ENCODE results near the gene ADK.
"Not testable (repeated sequence)": the region's sequence is repeated elsewhere in the genome, so short reads cannot be mapped to it uniquely, and the experiment has no call there.

The ADK gene

DNA sequence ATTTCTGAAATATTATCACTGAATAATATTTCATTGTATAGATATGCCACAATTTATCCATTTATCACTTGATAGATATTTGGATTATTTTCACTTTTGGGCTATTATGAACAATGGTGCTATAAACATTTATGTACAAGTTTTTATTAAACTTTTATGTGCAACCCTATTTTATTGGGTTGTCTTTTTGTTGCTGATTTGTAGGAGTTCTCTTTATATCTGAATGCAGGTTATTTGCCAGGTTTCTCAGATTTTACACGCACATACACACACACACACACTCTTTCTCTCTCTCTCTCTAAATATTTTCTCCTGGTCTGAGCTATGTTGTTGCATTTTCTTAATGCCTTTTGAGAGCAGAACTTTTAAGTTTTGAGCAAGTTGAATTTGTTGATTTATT, 36.2 kb downstream of the ADK start:
- DNase-seq (ENCODE audit: low spot score) = no peak

DNA sequence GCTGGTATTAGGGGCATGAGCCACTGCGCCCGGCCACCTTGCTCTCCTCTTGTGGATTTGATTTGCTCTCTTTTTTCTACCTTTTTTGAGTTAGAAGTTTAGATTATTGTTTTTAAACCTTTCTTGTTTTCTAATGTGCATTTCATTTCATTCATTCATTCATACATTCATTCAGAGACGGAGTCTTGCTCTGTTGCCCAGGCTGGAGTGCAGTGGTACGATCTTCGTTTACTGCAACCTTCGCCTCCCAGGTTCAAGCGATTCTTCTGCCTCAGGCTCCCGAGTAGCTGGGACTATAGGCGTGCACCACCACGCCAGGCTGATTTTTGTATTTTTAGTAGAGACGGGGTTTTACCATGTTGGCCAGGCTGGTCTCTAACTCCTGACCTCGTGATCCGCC, 37.6 kb downstream of the ADK start:
- DNase-seq (ENCODE audit: low spot score) = not testable (repeated sequence)

DNA sequence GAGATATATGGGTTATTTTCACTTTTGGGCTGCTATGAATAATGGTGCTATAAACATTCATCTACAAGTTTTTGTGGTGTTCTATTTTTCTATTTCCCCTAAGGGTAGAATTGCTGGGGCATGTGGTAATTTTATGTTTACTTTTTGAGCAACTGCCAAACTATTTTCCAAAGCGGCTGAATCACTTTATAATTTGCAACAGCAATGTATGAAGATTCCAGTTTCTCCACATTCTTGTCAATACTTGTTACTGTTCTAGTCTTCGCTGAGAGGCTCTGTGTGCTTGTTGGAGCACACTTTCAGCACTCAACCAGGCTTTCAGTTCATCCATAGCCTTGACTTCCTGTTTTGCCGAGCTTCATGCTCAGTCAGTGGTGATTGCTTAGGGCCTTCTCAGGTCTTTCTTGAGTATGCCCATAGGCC, 39.0 kb downstream of the ADK start:
- no peak for DNase-seq (ENCODE audit: low spot score)

DNA sequence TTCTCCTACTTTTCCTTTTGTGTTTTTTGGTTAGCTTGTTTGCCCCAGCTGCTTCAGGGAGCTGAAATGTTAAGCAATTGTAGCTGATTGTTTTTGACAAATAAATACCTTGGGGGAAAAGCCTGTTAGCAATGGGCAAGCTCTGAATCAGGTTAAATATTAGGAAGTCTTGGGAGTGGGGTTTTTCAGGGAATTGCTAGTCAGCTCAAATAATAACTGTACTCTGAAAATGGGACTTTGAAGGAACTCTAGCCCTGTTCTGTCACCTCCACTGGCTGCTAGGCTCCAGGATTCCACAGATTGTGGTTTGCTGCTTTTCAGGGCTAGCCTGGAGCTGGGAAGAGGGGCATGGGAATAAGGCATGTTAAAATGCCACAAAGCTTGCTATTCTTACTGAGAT, 39.5 kb downstream of the ADK start:
- no peak for DNase-seq (ENCODE audit: low spot score)

DNA sequence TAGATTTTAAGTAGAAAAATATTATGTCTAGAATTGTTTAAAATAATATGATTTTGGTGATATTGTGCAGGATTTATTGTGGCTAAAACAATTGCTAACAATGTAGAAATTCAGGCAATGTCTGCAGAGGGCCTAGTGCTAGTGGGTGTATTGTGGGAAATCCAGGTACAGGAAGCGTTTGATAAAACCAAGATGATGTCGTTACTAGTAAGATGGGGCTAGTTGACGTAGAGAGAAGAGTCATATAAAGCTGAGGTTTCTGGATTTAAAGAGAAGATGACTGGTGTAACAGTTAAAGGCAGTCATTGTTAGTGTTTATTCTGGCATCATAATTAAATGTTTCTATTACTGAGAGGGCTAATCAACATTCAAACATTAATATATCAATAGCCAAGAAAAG, 43.5 kb downstream of the ADK start:
- DNase-seq (ENCODE audit: low spot score) = no peak

DNA sequence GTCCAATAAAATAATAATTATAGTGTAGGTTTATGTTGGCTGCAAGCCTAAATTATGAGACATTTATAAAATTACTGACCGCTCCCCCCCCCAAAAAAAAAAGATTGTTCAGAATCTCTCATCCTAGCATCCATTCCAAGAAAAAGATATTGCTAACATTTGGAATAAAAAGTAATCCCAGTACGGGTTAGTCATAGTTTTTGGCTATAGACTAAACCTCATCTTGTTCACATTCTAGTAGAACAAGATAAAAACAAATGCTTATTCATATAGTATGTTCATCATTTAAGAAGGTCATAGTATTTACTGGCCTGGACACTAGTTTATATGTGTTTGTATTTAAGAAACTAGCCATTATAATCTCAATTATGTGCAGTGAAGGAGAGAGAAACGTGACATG, 44.0 kb downstream of the ADK start:
- DNase-seq (ENCODE audit: low spot score) = no peak

DNA sequence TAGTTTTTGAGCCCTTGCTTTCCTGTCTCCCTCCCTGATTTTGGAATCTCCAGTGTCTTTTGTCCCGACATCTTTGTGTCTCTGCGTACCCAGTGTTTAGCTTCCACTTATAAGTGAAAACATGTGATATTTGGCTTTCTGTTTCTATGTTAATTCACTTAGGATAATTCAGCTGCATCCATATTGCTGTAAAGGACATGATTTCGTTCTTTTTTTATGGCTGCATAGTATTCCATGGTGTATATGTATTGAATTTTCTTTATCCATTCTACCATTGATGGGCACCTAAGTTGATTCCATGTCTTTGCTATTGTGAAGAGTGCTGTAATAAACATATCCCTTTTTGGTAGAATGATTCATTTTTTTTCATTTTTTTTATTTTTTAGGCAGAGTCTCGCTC, 48.3 kb downstream of the ADK start:
- DNase-seq (ENCODE audit: low spot score) = no peak

DNA sequence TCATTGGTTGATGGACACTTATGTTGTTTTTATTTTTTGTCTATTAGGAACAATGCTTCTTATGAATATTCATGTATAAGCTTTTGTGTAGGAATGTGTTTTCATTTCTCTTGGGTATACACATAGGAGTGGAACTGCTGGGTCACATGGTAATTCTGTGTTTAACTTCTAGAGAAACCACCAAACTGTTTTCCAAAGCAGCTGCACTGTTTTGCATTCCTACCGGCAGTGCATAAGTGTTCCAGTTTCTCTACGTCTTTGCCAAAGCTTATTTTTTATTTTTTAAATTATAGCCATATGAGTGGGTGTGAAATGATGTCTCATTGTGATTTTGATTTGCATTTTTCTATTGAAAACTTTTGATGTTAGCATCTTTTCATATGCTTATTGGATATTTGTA, 51.3 kb downstream of the ADK start:
- DNase-seq (ENCODE audit: low spot score) = no peak

DNA sequence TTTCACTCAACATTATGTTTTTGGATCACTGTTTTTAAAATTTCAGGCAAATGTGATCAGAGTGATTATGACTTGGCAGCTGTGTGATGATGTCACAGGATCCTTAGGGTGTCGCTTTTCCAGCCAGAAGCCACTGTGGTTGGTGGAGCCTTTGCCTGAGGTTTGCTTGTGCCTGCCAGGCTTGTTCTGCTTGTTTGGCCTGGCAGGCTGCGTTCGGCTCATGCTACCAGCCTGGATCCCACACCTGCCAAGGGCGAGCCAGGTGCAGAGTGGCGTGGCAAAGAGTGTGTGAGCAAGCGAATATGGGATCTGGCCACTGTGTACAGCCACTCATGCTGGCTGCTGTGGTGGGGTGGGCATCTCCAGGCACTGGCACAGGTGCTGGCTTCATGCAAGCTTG, 55.7 kb downstream of the ADK start:
- no peak for DNase-seq (ENCODE audit: low spot score)

DNA sequence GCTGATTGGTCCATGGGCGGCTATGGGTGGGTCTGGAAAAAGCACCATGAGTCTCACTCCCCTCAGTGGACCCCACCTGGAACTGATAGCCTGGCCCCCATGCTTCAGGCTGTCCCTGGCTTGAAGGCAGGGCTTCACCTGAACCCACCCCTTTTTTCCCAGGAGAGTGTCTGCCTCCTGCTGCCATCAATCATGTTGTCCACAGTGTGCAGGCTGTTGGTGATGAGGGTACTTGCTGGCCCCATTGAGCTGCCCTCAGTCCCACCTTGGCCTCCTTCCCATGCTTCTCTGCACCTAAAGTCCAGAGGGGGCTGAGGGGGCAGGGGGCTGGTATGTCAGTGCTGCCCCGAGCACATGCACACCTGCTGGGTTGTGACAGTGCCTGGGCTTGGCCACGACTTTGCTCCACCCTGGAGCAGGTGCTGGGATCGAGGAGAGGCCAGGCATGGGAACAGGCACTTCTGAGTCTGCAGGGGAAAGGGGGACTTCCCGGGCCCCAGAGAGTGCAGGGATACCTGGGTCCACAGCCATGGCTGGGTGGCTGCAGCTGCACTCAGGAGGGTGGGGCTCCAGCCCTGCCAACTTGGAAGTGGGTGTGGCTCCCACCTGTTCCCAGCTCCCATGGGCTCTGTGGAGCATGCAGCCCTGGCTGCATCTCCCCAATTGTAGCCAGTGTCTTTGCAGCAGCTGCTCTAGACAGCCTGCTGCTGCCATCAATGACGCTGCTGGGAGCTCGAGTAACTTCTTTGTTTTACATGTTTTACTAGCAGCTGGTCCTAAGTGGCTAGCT, 56.9 kb downstream of the ADK start:
- no peak for DNase-seq (ENCODE audit: low spot score)

DNA sequence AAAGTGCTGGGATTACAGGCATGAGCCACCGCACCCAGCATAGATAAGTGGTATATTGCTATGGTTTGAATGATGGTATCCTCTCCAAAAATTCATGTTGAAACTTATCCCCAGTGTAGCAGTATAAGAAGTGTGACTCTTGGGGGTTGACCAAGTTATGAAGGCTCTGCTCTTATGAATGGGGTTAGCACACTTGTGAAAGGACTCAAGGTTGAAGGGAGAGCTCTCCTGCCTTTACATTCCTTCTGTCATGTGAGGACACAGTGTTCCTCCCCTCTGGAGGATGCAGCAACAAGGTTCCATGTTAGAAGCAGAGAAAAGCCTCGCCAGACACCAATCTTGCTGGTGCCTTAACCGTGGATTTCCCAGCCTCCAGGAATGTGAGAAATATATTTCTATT, 58.0 kb downstream of the ADK start:
- DNase-seq (ENCODE audit: low spot score) = no peak

DNA sequence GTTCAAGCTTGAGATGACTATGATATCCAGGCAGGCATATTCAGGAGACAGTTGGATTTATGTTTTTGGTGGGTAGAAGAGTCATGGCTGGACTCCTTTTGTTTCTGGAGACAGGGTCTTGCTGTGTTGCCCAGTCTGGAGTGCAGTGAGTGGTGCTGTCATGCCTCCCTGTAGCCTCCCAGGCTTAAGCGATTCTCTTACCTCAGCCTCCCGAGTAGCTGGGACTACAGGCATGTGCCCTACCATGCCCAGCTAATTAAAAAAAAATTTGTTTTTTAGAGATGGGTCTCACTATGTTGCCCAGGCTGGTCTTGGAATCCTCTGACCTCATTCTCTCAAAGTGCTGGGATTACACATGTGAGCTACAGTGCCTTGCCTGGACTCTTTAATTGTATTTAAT, 62.0 kb downstream of the ADK start:
- no peak for DNase-seq (ENCODE audit: low spot score)

DNA sequence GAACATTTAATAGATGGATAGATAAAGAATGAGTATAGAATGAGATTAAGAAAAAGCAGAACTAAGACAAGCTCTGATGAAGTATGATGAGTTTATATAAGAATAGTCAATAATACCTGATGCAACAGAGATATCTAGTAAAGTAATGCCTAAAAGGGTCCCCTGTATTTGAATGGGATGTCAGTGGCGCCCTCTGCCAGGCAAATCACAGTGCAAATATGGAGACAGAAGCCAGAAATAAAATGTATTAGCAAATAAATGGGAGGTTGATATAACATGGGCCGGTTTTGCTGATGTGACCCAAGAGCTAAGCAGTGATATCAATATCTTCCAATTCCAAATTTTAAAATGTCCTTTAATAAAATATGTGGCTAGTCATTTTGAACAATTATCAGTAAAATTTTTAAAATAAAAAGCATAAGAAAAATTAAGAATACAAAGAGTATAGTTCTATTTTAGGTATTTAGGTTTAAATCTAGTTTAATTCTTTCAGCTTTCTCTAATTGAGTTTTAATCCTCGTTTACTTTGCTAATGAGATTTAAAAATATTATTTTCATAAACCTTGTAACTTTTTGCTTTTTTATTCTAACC, 62.6 kb downstream of the ADK start:
- DNase-seq (ENCODE audit: low spot score) = no peak

DNA sequence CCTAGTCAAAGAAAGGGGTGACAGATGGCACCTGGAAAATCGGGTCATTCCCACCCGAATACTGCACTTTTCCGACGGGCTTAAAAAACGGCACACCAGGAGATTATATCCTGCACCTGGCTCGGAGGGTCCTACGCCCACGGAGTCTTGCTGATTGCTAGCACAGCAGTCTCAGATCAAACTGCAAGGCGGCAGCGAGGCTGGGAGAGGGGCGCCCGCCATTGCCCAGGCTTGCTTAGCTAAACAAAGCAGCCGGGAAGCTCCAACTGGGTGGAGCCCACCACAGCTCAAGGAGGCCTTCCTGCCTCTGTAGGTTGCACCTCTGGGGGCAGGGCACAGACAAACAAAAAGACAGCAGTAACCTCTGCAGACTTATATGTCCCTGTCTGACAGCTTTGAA, 66.1 kb downstream of the ADK start:
- not testable (repeated sequence) for DNase-seq (ENCODE audit: low spot score)

DNA sequence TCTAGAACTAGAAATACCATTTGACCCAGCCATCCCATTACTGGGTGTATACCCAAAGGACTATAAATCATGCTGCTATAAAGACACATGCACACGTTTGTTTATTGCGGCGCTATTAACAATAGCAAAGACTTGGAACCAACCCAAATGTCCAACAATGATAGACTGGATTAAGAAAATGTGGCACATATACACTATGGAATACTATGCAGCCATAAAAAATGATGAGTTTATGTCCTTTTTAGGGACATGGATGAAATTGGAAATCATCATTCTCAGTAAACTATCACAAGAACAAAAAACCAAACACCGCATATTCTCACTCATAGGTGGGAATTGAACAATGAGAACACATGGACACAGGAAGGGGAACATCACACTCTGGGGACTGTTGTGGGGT, 71.4 kb downstream of the ADK start:
- DNase-seq (ENCODE audit: low spot score) = not testable (repeated sequence)

DNA sequence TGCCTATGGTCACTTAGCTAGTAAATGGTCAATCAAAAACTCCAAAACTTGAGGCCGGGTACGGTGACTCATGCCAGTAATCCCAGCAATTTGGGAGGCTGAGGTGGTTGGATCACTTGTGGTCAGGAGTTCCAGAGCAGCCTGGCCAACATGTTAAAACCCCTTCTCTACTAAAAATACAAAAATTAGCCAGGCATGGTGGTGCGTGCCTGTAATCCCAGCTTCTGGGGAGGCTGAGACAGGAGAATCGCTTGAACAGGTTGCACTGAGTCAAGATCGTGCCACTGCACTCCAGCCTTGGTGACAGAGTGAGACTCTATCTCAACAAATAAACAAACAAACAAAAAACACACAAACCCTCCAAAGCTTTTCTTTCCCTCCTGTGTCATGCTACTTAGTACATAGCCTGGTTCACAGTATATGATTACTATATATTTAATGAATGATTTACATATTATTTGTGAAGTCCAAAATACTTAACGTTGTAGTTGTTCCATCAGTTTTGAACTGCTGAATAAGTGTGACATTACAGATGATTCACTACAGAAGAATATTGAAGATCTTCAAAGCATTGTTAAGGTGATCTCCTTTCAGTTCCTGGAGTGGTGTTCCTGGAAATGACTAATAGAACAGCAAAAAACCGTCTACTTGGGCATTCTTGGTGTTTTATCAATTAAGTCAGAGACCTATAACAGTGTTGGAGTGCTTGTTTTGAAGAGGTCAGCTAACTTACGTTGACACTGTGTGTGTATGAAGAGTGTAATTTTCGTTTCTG, 72.9 kb downstream of the ADK start:
- DNase-seq (ENCODE audit: low spot score) = no peak

DNA sequence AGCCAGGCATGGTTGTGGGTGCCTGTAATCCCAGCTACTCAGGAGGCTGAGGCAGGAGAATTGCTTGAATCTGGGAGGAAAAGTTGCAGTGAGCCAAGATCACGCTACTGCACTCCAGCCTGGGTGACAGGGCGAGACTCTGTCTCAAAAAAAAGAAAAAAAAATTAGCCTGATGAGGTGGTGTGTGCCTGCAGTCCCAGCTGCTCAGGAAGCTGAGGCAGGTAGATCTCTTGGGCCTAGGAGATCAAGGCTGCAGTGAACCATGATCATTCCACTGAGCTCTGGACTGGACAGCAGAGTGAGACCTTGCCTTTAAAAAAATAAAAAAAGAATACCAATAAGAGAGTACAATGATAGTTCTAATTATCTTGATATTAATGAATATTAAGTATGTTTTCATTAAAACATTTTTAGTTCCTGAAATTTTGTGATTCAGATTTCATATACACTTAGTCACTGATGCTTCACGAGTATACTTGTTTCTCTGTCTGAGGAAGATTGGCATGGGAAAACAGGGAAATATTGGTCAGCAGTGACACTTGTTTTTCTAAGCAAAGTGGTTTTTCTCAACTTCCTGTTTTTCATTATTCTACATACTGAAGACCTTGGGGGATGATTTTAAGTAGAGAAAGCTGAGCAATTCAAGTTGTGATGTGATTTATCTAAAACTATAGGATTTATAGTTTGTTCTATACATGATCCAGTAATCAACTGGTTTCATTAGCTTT, 76.8 kb downstream of the ADK start:
- DNase-seq (ENCODE audit: low spot score) = no peak

DNA sequence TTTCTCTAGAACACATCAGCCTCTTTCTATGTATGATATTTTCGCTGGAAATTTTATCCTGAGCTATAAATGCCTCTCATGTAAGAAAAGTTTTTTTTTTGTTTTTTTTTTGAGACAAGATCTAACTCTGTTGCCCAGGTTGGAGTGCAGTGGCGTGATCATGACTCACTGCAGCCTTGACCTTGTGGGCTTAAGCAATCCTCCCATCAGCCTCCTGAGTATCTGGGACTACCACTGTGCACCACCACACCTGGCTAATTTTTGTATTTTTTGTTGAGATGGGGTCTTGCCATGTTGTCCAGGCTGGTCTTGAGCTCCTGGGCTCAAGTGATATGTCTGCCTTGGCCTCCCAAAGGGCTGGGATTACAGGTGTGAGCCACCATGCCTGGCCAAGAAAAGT, 80.4 kb downstream of the ADK start:
- DNase-seq (ENCODE audit: low spot score) = no peak

DNA sequence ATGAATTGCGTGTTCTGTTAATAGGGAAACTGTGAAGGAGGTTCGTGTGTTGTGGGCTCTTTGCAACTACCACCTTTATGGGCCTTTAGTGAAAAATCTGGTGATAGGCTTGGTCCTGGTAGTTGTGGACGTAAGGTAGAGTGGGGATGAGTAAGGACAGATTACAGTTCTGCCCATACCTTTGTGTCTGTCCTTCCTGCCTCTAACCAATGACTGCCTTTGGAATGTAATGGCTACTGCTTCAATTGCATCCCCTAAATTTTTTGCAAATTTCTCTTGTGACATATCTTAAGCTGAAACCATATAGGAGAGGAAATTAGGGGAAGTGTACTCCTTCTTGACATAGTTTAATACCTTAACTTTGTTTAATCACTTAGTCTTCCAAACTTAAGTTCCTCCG, 82.3 kb downstream of the ADK start:
- DNase-seq (ENCODE audit: low spot score) = no peak

DNA sequence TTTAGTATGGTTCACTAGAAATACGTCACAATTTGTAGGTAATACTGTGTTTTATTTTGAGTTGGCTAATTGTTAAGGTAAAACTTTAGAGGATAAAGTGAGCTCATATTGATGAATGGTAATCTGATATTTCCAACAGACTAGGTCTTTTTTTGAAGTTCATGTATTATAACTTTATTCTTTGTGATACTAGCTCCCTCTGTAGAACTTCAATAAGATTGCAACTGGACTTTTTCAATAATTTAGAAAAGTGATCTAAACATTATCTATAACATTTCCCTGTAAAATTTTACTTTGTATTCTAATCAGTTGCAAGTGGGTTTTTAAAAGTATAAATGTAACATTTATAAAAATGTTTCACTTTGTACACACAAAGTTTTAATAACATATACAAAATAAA, 83.5 kb downstream of the ADK start:
- DNase-seq (ENCODE audit: low spot score) = no peak

DNA sequence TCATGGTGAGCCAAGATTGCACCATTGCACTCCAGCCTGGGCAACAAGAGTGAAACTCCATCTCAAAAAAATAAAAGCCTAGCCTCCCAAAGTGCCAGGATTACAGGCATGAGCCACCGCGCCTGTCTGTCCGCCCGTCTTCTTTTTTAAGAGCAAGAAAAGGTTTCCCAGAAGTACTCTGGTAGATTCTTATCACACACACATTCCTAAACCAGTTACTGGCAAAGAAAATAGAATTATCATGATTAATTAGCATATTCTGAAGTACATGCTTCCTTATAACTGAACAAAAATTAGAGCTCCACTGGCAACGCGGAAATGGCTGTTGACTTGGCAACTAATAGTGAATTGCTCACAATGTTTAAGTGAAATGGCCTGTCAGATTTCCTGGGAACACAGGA, 87.0 kb downstream of the ADK start:
- no peak for DNase-seq (ENCODE audit: low spot score)

DNA sequence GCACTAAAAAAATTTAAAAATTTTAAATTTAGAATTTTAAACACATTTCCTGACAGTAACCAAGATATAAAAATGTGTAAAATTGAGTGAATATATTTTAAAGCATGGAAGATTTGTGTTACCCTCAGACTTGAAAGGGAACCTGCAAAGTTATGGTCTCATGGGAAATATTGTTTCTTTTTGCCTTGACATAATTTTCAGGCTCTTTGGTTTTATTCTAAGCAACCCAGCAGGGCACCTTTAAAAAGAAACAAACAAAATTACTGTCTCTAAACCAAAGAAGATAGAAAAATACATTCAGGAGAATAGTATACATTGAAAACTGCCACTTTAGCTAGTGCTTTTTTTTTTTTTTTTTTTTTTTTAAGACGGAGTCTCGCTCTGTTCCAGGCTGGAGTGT, 87.5 kb downstream of the ADK start:
- DNase-seq (ENCODE audit: low spot score) = no peak

DNA sequence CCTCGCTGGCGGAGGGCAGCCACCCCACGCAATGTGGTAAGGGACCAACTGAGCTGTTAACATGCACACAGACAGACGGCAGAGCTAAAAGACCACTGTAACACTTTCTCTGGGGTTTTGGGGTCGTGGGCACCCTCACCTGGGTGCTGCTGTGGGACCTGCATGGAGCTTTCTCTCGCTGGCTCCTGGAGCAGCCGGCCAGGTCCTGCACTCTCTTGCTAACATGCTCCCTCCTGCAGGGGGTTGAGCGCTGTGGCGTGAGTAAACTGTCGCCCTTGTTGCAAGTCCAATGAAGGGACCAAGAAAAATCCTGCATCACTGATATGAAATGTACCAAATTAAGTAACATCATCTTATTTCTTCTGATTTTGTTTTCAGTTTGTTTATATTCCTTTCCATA, 92.0 kb downstream of the ADK start:
- no peak for DNase-seq (ENCODE audit: low spot score)

Measured in ecto neural progenitor cell (in vitro differentiated cells).